ENCODE measurements around the gene KDM4D.

KDM4D gene

DNA sequence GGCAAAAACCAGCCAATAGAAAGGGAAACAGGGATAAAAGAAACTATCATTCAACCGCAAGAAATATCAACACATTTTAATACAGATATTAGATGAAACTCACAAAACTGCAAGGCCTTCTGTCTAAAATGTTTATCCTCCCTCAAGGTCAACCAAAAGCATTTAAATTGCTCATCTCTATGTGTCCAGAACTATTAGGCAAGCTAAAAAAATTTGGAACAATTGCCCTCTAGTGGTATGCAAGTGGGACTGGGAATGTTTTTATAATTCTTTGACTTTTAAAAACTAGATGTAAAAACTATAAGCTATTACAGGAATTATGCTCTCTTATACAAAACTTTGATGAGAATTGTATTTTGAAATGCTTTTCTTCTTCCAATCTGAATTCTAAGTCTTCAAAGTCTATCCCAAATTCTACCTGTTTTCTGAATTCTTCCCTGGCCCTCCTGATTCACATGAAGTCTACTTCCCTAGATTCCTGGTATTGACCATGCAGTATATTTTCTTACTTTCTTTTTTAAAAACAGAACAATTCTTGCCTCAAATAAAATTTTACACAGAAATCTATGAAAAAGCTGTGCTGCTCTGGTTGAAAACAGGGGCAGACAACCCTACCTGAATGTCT is 5.1 kb upstream of the KDM4D start:
- DNase-seq (ENCODE audit: low read depth) = no peak
- no peak overlapping the region for H3K4me3 ChIP-seq (ENCODE audit: control insufficient read depth, low read depth, low read length)
- TF ChIP-seq, protein P1, sequence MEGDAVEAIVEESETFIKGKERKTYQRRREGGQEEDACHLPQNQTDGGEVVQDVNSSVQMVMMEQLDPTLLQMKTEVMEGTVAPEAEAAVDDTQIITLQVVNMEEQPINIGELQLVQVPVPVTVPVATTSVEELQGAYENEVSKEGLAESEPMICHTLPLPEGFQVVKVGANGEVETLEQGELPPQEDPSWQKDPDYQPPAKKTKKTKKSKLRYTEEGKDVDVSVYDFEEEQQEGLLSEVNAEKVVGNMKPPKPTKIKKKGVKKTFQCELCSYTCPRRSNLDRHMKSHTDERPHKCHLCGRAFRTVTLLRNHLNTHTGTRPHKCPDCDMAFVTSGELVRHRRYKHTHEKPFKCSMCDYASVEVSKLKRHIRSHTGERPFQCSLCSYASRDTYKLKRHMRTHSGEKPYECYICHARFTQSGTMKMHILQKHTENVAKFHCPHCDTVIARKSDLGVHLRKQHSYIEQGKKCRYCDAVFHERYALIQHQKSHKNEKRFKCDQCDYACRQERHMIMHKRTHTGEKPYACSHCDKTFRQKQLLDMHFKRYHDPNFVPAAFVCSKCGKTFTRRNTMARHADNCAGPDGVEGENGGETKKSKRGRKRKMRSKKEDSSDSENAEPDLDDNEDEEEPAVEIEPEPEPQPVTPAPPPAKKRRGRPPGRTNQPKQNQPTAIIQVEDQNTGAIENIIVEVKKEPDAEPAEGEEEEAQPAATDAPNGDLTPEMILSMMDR (IDR thresholded peaks at IDR 0.05; ENCODE audit: control insufficient read depth, insufficient read depth, low read depth, low read length, missing control alignments) = peak; percentile 57

DNA sequence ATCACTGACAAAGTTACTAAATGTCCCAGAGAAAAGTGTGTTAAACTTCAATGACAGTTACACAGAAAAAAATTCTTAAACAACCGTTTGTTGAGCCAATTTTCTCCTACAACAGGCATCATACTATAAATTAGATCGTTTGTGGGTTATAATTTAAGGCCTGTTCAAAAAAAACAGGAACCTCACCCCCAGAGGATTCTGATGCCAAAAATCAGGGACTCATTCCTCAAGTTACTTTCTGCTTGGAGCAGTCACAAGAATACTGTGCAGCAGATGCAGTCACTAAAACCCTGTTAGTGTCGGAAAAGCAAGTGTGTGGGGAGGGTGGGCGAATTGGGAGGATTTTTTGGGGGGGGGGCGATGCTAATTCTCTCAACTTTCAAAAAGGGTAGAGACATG is 810 bp upstream of the KDM4D start:
- peak overlapping the region; percentile 89 for H3K4me3 ChIP-seq (ENCODE audit: control insufficient read depth, low read depth, low read length)
- TF ChIP-seq, protein P1 (IDR thresholded peaks at IDR 0.05; ENCODE audit: control insufficient read depth, insufficient read depth, low read depth, low read length, missing control alignments) = no peak
- DNase-seq (ENCODE audit: low read depth) = no peak

DNA sequence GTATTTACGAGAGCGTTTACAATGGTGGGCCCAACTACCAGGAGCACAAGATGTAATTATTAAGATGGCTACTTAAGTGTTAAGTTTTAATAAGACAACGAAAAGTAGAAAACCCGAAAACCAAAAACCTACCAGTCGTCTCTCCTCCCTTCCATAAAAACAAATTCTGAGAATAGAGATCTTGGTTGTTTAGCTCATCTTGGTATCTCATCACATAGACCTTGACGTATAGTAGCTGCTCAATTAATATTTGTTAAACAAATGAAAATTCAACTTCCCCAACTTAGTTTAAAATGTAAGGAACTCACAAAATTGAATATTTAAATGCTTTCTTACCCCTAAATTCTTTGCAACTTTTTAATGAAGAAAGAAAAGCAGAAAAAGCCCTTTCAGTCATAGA is 669 bp downstream of the KDM4D start:
- TF ChIP-seq, protein P1 (IDR thresholded peaks at IDR 0.05; ENCODE audit: control insufficient read depth, insufficient read depth, low read depth, low read length, missing control alignments) = no peak
- peak overlapping the region; percentile 89 for H3K4me3 ChIP-seq (ENCODE audit: control insufficient read depth, low read depth, low read length)
- no peak for DNase-seq (ENCODE audit: low read depth)

DNA sequence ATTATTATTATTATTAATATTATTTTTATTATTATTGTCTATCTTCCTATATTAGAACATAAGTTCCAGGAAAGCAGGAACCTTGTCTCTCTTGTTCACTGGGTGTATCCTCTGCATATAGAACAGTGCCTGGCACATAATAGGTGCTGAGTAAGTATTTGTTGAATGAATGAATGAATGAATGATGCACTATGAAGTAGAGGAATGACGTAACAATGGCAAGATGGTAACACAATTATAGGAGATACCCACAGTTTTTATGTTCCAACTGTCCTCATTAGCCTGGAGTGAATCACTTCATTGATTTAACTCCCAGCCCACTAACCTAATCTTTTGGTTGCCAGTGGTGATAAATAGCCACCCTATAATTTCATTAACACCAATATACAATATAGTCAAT is 2.1 kb downstream of the KDM4D start:
- no peak overlapping the region for H3K4me3 ChIP-seq (ENCODE audit: control insufficient read depth, low read depth, low read length)
- DNase-seq (ENCODE audit: low read depth) = no peak
- TF ChIP-seq, protein P1 (IDR thresholded peaks at IDR 0.05; ENCODE audit: control insufficient read depth, insufficient read depth, low read depth, low read length, missing control alignments) = no peak

- no peak for DNase-seq (ENCODE audit: low read depth)
- TF ChIP-seq, protein P1 (IDR thresholded peaks at IDR 0.05; ENCODE audit: control insufficient read depth, insufficient read depth, low read depth, low read length, missing control alignments) = no peak
- H3K4me3 ChIP-seq (ENCODE audit: control insufficient read depth, low read depth, low read length) = no peak overlapping the region
Measured at GRCh38 chr11:94987378-94987777, 13.9 kb downstream of the KDM4D start.

GRCh38 chr11:94988748-94989147 is 15.2 kb downstream of the KDM4D start:
- DNase-seq (ENCODE audit: low read depth) = no peak
- TF ChIP-seq, protein P1 (IDR thresholded peaks at IDR 0.05; ENCODE audit: control insufficient read depth, insufficient read depth, low read depth, low read length, missing control alignments) = no peak
- H3K4me3 ChIP-seq (ENCODE audit: control insufficient read depth, low read depth, low read length) = no peak overlapping the region

All from AG09309 (cell line).